Activated T-helper 1 cell treated with anti-CD3 and anti-CD28 coated beads, Interleukin-12 subunit alpha, Interleukin-12 subunit beta, Interleukin-2, Interleukin-4 antibody, amounts not matched to agents 30 ng/mL and 10 ng/mL and 1 ng/mL, durations not matched to agents 14 hours and 24 hours and 36 hours (primary cell): ENCODE measurements around the gene FLYWCH2. TPM values are rescaled to one million over a fixed set of nuclear protein-coding genes. Genes with fewer than 3 reads are reported as not detected.

Source experiments
- DNase-seq: peaks from one replicate; pipeline ENCODE4 v3.0.0; 2021; ENCODE audit warnings: low spot score
- H3K27ac Mint-ChIP-seq: one replicate; pipeline ENCODE4 v1.8.0; 2021; ENCODE audit warnings: mild to moderate bottlenecking, mixed read lengths
- H3K27me3 Mint-ChIP-seq: one replicate; pipeline ENCODE4 v1.8.0; 2022; ENCODE audit warnings: mild to moderate bottlenecking, moderate library complexity, mixed read lengths; ENCODE audit not compliant: insufficient read depth
- H3K36me3 Mint-ChIP-seq: one replicate; pipeline ENCODE4 v1.8.0; 2021; ENCODE audit warnings: low read depth, mixed read lengths
- H3K4me1 Mint-ChIP-seq: one replicate; pipeline ENCODE4 v1.8.0; 2021; ENCODE audit warnings: low read depth, mixed read lengths
- H3K4me3 Mint-ChIP-seq: one replicate; pipeline ENCODE4 v1.8.0; 2021; ENCODE audit warnings: mild to moderate bottlenecking, moderate library complexity, mixed read lengths
- H3K9me3 Mint-ChIP-seq: one replicate; pipeline ENCODE4 v1.8.0; 2021; ENCODE audit warnings: mixed read lengths
- intact Hi-C: fragments of 100-400 bp; cut with micrococcal nuclease; formaldehyde crosslinking; loops from one replicate; pipeline ENCODE4 v1.15.1; 2024
- total RNA-seq: library from RNA; stranded (reverse); gene quantifications from 2 replicates; pipeline ENCODE4 v1.2.3, GENCODE V29; 2022

Gene FLYWCH2
- total RNA-seq, 1 donor from 2014 or later = 22.9 TPM

- H3K4me3 Mint-ChIP-seq = no peak overlapping the region
- peaks cover 18% of the 10 kb centered on the region for H3K4me1 Mint-ChIP-seq
- no peak overlapping the region for H3K27ac Mint-ChIP-seq
- intact Hi-C loops = no loop called here
- no peak for DNase-seq
- no peaks in the 10 kb centered on the region for H3K36me3 Mint-ChIP-seq
- no peaks in the 10 kb centered on the region for H3K9me3 Mint-ChIP-seq
- peaks cover 5% of the 10 kb centered on the region for H3K27me3 Mint-ChIP-seq
Measured at GRCh38 chr16:2845116-2845515, 37.9 kb upstream of the FLYWCH2 start.

DNA sequence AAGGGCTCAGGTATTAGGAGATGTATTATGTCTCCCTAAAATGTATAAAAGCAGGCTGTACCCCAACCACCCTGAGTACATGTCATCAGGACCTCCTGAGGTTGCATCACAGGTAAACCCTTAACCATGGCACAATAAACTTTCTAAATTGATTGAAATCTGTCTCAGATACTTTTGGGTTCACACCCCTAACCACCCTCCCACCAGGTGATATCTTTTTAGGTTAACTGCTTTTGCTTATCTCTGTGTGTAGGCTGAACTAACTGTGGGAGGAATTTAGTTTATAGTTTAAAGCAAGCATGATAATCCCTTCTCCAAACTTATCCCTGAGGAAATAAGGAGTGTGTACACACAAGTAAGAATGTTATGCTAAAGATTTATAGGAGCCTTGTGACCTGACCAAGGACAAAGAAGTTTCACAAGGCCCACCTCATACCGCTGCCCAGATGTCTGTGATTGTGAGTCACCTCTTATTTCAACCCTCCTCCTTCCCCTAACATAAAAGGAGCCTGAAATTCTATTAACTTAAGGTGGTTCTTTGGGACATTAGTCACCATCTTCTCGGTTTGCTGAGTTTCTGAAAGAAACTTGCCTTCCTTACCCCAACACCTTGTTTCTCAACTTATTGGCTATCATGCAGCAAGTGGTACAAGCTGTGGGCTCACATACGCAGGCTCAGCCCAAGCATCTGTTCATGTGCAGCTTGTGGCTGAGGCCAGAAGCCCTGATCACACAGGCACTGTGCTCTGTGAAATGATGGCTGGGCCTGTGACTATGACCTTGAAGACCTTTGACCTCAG, 36.3 kb upstream of the FLYWCH2 start:
- Mint-ChIP-seq H3K36me3 (no peaks in the 10 kb centered on the region), H3K27ac (no peak overlapping the region), H3K27me3 (peaks cover 5% of the 10 kb centered on the region), H3K9me3 (no peaks in the 10 kb centered on the region), H3K4me3 (no peak overlapping the region), H3K4me1 (peaks cover 18% of the 10 kb centered on the region)
- no peak for DNase-seq
- intact Hi-C loops = no loop called here

- intact Hi-C loops = no loop called here
- H3K9me3 Mint-ChIP-seq = peaks cover 2% of the 10 kb centered on the region
- peak overlapping the region; percentile 4 for H3K27ac Mint-ChIP-seq
- H3K36me3 Mint-ChIP-seq = no peaks in the 10 kb centered on the region
- peaks cover 11% of the 10 kb centered on the region for H3K4me1 Mint-ChIP-seq
- no peak for DNase-seq
- H3K4me3 Mint-ChIP-seq = no peak overlapping the region
- H3K27me3 Mint-ChIP-seq = peaks cover 5% of the 10 kb centered on the region
Measured at GRCh38 chr16:2848933-2849725, 33.9 kb upstream of the FLYWCH2 start.

GRCh38 chr16:2852003-2852730, 30.8 kb upstream of the FLYWCH2 start:
- Mint-ChIP-seq H3K27ac (no peak overlapping the region), H3K27me3 (peaks cover 8% of the 10 kb centered on the region), H3K9me3 (peaks cover 10% of the 10 kb centered on the region), H3K36me3 (no peaks in the 10 kb centered on the region), H3K4me1 (peaks cover 1% of the 10 kb centered on the region), H3K4me3 (no peak overlapping the region)
- no peak for DNase-seq
- intact Hi-C loops = no loop called here

GRCh38 chr16:2852731-2853507, 30.1 kb upstream of the FLYWCH2 start:
- no peak for DNase-seq
- Mint-ChIP-seq H3K36me3 (no peaks in the 10 kb centered on the region), H3K4me1 (no peaks in the 10 kb centered on the region), H3K9me3 (peaks cover 10% of the 10 kb centered on the region), H3K27me3 (peaks cover 8% of the 10 kb centered on the region), H3K27ac (no peak overlapping the region), H3K4me3 (no peak overlapping the region)
- intact Hi-C loops = no loop called here

DNA sequence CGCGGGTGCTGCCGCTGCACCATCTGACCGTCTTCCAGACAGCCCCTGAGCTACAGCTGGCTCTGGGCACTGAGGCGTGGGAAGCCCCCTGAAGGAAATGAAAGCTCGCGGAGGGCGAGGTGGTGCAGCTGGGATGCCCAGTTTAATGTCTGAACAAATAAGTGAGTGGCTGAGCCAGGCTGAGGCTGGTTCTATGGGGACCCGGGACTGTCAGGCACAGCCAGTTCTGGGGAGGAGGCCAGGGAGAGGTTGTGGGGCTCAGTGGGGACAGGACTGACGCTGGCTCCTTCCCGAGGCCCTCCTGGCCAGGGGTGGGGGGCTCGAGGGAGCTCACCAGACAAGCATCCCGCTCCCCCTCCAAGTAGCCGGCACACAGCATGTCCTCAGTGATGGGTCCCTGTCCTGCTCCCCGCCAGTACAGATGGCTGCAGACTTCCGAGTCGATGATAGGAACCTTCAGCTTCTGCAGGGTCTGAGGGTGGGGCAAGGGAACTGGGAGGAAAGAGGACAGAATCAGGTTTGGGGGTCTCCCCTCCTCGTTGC, 29.4 kb upstream of the FLYWCH2 start:
- no peaks in the 10 kb centered on the region for H3K36me3 Mint-ChIP-seq

GRCh38 chr16:2854700-2855309, 28.2 kb upstream of the FLYWCH2 start:
- Mint-ChIP-seq H3K36me3 (no peaks in the 10 kb centered on the region), H3K4me1 (no peaks in the 10 kb centered on the region), H3K27me3 (peaks cover 6% of the 10 kb centered on the region), H3K9me3 (peaks cover 10% of the 10 kb centered on the region), H3K4me3 (no peak overlapping the region), H3K27ac (no peak overlapping the region)
- intact Hi-C loops = no loop called here
- no peak for DNase-seq

More for the DNA sequence above, 29.4 kb upstream of the FLYWCH2 start:
- no peaks in the 10 kb centered on the region for H3K4me1 Mint-ChIP-seq
- peaks cover 8% of the 10 kb centered on the region for H3K27me3 Mint-ChIP-seq
- H3K9me3 Mint-ChIP-seq = peaks cover 10% of the 10 kb centered on the region
- no peak for DNase-seq
- no peak overlapping the region for H3K4me3 Mint-ChIP-seq
- H3K27ac Mint-ChIP-seq = no peak overlapping the region
- intact Hi-C loops = no loop called here

DNA sequence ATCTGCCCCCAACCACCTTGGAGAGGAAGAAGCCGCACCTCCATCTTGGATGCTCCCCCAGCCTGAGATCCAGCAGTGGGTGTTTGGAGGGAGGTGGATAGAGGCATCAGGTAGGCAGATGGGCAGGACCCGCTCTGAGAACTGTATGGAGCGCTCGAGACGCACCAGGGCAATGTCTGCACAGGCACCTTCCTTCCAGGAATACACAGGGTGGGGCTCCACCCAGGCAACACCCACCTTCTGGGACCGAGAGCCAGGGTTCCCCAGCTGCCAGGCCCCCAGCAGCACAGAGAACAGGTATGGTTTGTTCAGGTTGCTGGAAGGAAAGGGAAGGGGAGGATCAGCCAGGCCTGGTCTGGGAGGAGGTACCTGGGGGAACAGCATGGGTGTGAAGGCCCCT, 27.5 kb upstream of the FLYWCH2 start:
- Mint-ChIP-seq H3K4me1 (no peaks in the 10 kb centered on the region), H3K9me3 (peaks cover 10% of the 10 kb centered on the region), H3K36me3 (no peaks in the 10 kb centered on the region), H3K4me3 (no peak overlapping the region), H3K27me3 (peaks cover 6% of the 10 kb centered on the region), H3K27ac (no peak overlapping the region)
- intact Hi-C loops = no loop called here
- DNase-seq = no peak

- H3K27ac Mint-ChIP-seq = no peak overlapping the region
- H3K27me3 Mint-ChIP-seq = peaks cover 6% of the 10 kb centered on the region
- H3K4me1 Mint-ChIP-seq = no peaks in the 10 kb centered on the region
- intact Hi-C loops = no loop called here
- DNase-seq = no peak
- no peak overlapping the region for H3K4me3 Mint-ChIP-seq
- H3K9me3 Mint-ChIP-seq = peaks cover 13% of the 10 kb centered on the region
- no peaks in the 10 kb centered on the region for H3K36me3 Mint-ChIP-seq
Measured at GRCh38 chr16:2856061-2856670, 26.8 kb upstream of the FLYWCH2 start.

- Mint-ChIP-seq H3K4me1 (no peaks in the 10 kb centered on the region), H3K36me3 (no peaks in the 10 kb centered on the region), H3K27me3 (peaks cover 6% of the 10 kb centered on the region), H3K9me3 (peaks cover 15% of the 10 kb centered on the region), H3K4me3 (no peak overlapping the region), H3K27ac (no peak overlapping the region)
- no peak for DNase-seq
- intact Hi-C loops = no loop called here
Measured at GRCh38 chr16:2856686-2857450, 26.1 kb upstream of the FLYWCH2 start.
